H1 (cell line): Measurements from ENCODE around the gene HOXC11.

Experiments
- GABPA ChIP-seq: IDR thresholded peaks from 2 replicates; pipeline ENCODE4 v1.6.1; 2011; ENCODE audit warnings: mild to moderate bottlenecking, low read length, moderate library complexity, borderline replicate concordance; ENCODE audit not compliant: insufficient read depth
- POLR2A ChIP-seq, 2 experiments: IDR thresholded peaks; 1 replicate in 1 of 2; 2 replicates in 1 of 2; pipeline ENCODE4 v1.6.1; 2011; ENCODE audit warnings: low read depth in 2 of 2, low read length in 2 of 2, mild to moderate bottlenecking in 2 of 2; ENCODE audit errors: control extremely low read depth in 1 of 2
- POLR2AphosphoS5 ChIP-seq: IDR thresholded peaks from 2 replicates; pipeline ENCODE4 v1.6.1; 2011; ENCODE audit warnings: low read depth, low read length
- RAD21 ChIP-seq, 2 experiments: IDR thresholded peaks in 1 of 2; conservative IDR thresholded peaks in 1 of 2; 2 replicates each; pipeline ENCODE4 v1.6.1; 2011; ENCODE audit warnings: low read depth in 2 of 2, low read length in 2 of 2, improper control_type of control experiment in 1 of 2, inconsistent platforms in 1 of 2, mild to moderate bottlenecking in 1 of 2, moderate library complexity in 1 of 2
- RFX5 ChIP-seq: IDR thresholded peaks from 2 replicates; pipeline ENCODE4 v1.6.1; 2011; ENCODE audit warnings: low read depth, low read length, improper control_type of control experiment, borderline replicate concordance
- YY1 ChIP-seq: IDR thresholded peaks from 2 replicates; pipeline ENCODE4 v1.6.1; 2011; ENCODE audit warnings: low read depth, mild to moderate bottlenecking, low read length
- TF ChIP-seq, protein P1 (sequence below), 3 experiments: IDR thresholded peaks; 1 replicate in 2 of 3; 2 replicates in 1 of 3; pipeline versions ENCODE4 v1.5.1 to v1.6.1; 2011; ENCODE audit warnings: low read length in 3 of 3, mild to moderate bottlenecking in 3 of 3, inconsistent platforms in 2 of 3, low read depth in 1 of 3, moderate library complexity in 1 of 3; ENCODE audit not compliant: insufficient read depth in 1 of 3; ENCODE audit errors: control extremely low read depth in 1 of 3
- TF ChIP-seq, protein P2 (sequence below): IDR thresholded peaks from 2 replicates; pipeline ENCODE4 v1.6.1; 2011; ENCODE audit warnings: low read length, improper control_type of control experiment

DNA sequence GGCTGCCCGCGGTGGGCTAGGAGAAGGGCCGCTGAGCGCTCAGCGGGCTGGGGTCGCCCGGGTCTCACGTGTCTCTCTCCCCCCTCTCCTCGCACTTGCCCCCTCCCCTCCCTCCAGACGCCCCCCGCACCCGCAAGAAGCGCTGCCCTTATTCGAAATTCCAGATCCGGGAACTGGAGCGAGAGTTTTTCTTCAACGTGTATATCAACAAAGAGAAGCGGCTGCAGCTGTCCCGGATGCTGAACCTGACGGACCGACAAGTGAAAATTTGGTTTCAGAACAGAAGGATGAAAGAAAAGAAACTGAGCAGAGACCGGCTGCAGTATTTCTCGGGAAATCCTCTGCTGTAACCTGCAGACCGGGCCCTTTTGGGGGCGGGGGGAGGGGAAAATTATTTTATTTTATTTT is 2.1 kb downstream of the HOXC11 start:
- TF ChIP-seq POLR2A (IDR thresholded peaks at IDR 0.05; ENCODE audit: control extremely low read depth in 1 of 2, low read depth in 2 of 2, low read length in 2 of 2) (no peak), POLR2AphosphoS5 (no peak), RAD21 (IDR thresholded peaks at IDR 0.05 in 1 of 2, conservative IDR thresholded peaks at IDR 0.05 in 1 of 2; ENCODE audit: low read depth in 2 of 2, low read length in 2 of 2) (no peak), RFX5 (no peak), YY1 (no peak), GABPA (no peak)
- TF ChIP-seq, protein P1, sequence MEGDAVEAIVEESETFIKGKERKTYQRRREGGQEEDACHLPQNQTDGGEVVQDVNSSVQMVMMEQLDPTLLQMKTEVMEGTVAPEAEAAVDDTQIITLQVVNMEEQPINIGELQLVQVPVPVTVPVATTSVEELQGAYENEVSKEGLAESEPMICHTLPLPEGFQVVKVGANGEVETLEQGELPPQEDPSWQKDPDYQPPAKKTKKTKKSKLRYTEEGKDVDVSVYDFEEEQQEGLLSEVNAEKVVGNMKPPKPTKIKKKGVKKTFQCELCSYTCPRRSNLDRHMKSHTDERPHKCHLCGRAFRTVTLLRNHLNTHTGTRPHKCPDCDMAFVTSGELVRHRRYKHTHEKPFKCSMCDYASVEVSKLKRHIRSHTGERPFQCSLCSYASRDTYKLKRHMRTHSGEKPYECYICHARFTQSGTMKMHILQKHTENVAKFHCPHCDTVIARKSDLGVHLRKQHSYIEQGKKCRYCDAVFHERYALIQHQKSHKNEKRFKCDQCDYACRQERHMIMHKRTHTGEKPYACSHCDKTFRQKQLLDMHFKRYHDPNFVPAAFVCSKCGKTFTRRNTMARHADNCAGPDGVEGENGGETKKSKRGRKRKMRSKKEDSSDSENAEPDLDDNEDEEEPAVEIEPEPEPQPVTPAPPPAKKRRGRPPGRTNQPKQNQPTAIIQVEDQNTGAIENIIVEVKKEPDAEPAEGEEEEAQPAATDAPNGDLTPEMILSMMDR (IDR thresholded peaks at IDR 0.05; ENCODE audit: control extremely low read depth in 1 of 3, insufficient read depth in 1 of 3, low read depth in 1 of 3, low read length in 3 of 3) = no peak
- TF ChIP-seq, protein P2, sequence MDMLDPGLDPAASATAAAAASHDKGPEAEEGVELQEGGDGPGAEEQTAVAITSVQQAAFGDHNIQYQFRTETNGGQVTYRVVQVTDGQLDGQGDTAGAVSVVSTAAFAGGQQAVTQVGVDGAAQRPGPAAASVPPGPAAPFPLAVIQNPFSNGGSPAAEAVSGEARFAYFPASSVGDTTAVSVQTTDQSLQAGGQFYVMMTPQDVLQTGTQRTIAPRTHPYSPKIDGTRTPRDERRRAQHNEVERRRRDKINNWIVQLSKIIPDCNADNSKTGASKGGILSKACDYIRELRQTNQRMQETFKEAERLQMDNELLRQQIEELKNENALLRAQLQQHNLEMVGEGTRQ = no peak
